Measurements from ENCODE around the gene FDXR. TPM values are rescaled to one million over a fixed set of nuclear protein-coding genes. Genes with fewer than 3 reads are reported as not detected.
A peak's percentile ranks its signal among the peaks of the same experiment; 100 is the strongest.

The FDXR gene
- total and polyA plus RNA-seq, 9 of the 15 experiments (the other 6 are each of a cell fraction or from before 2014, with no cell fraction given): 0.89 to 70.7 (median 30.9) TPM

GRCh38 chr17:74917430-74917829, 44.6 kb upstream of the FDXR start:
- Histone ChIP-seq H3K4me2 (ENCODE audit: insufficient read depth, low read length) (no peak overlapping the region), H2AFZ (ENCODE audit: low read depth, low read length) (no peak overlapping the region), H3K9me1 (ENCODE audit: control insufficient read depth, insufficient read depth, low read length) (no peaks in the 10 kb centered on the region), H3K9me3 (replicated peaks; ENCODE audit: control insufficient read depth, insufficient read depth, low read depth, low read length) (no peaks in the 10 kb centered on the region), H3K4me1 (replicated peaks in 1 of 2; ENCODE audit: control insufficient read depth in 2 of 2, insufficient read depth in 2 of 2, low read length in 2 of 2) (peaks cover 7 to 42% of the 10 kb centered on the region in 2 experiments; a peak in 4 of 5 replicates), H4K20me1 (replicated peaks; ENCODE audit: control insufficient read depth, insufficient read depth, low read length) (no peaks in the 10 kb centered on the region), H3K9ac (ENCODE audit: insufficient read depth in 1 of 2, low read depth in 2 of 2, low read length in 2 of 2) (peak overlapping the region in 1 of 2 experiments; percentile 60; a peak in 1 of 4 replicates), H3K79me2 (ENCODE audit: control insufficient read depth, insufficient read depth, low read length) (no peaks in the 10 kb centered on the region), H3K27ac (ENCODE audit: extremely low read depth, low read depth, low read length) (no peak overlapping the region), H3K4me3 (no peak overlapping the region), H3K36me3 (ENCODE audit: control insufficient read depth, insufficient read depth, low read length) (no peaks in the 10 kb centered on the region), H3K27me3 (ENCODE audit: control insufficient read depth in 2 of 2, insufficient read depth in 2 of 2, low read length in 2 of 2) (no peaks in the 10 kb centered on the region)
- no peak for ATAC-seq
- no TSS peak for BruUV-seq (replicated peaks)
- in situ Hi-C loops (cut with MboI) (no loop called here), intact Hi-C loops (cut with micrococcal nuclease) (no loop called here)
- ChIA-PET CTCF (ENCODE audit: low intra/inter-chr PET ratio) (no interaction called here), POLR2A (interaction anchor here (0.5 kb wide), 1 partner anchor 39 kb away, joined by 3 read pairs; no protein-coding TSS in a partner anchor)
- TF ChIP-seq HMGN3 (IDR thresholded peaks at IDR 0.05; ENCODE audit: borderline replicate concordance, extremely low read depth, insufficient read length, low read depth, low read length) (peak; percentile 28), EP300 (IDR thresholded peaks at IDR 0.05; ENCODE audit: low read length) (no peak), ZNF253 (CRISPR knock-in tag; conservative IDR thresholded peaks at IDR 0.05) (no peak)
- WGBS (ENCODE audit: insufficient coverage, low coverage, missing lambda C conversion rate): 33% methylated on average over 6 of the region's 10 CpGs
- FAIRE-seq: no peak
- DNase-seq (ENCODE audit: extremely low read depth in 1 of 4, low spot score in 3 of 4): no peak

GRCh38 chr17:74916851-74917199, 44.0 kb upstream of the FDXR start:
- FAIRE-seq: no peak
- Histone ChIP-seq H3K36me3 (ENCODE audit: control insufficient read depth, insufficient read depth, low read length) (no peaks in the 10 kb centered on the region), H3K9me3 (replicated peaks; ENCODE audit: control insufficient read depth, insufficient read depth, low read depth, low read length) (no peaks in the 10 kb centered on the region), H3K27ac (ENCODE audit: extremely low read depth, low read depth, low read length) (no peak overlapping the region), H3K9me1 (ENCODE audit: control insufficient read depth, insufficient read depth, low read length) (no peaks in the 10 kb centered on the region), H3K4me2 (ENCODE audit: insufficient read depth, low read length) (no peak overlapping the region), H3K9ac (ENCODE audit: insufficient read depth in 1 of 2, low read depth in 2 of 2, low read length in 2 of 2) (peak overlapping the region in 1 of 2 experiments; percentile 14; a peak in 1 of 4 replicates), H2AFZ (ENCODE audit: low read depth, low read length) (no peak overlapping the region), H3K79me2 (ENCODE audit: control insufficient read depth, insufficient read depth, low read length) (no peaks in the 10 kb centered on the region), H3K4me3 (no peak overlapping the region), H3K4me1 (replicated peaks in 1 of 2; ENCODE audit: control insufficient read depth in 2 of 2, insufficient read depth in 2 of 2, low read length in 2 of 2) (peaks cover 2 to 39% of the 10 kb centered on the region in 2 experiments; a peak in 2 of 5 replicates), H3K27me3 (ENCODE audit: control insufficient read depth in 2 of 2, insufficient read depth in 2 of 2, low read length in 2 of 2) (no peaks in the 10 kb centered on the region), H4K20me1 (replicated peaks; ENCODE audit: control insufficient read depth, insufficient read depth, low read length) (no peaks in the 10 kb centered on the region)
- CTCF ChIA-PET (ENCODE audit: low intra/inter-chr PET ratio): no interaction called here
- no peak for ATAC-seq
- POLR2A ChIA-PET: no interaction called here
- intact Hi-C loops (cut with micrococcal nuclease) (no loop called here), in situ Hi-C loops (cut with MboI) (no loop called here)
- 51% methylated on average over 11 of the region's 11 CpGs for WGBS (ENCODE audit: insufficient coverage, low coverage, missing lambda C conversion rate)
- no TSS peak for BruUV-seq (replicated peaks)
- no peak for DNase-seq (ENCODE audit: extremely low read depth in 1 of 4, low spot score in 3 of 4)
- TF ChIP-seq TSC22D4 (tag; IDR thresholded peaks at IDR 0.05) (no peak), RAD51 (IDR thresholded peaks at IDR 0.05; ENCODE audit: borderline replicate concordance, low read depth) (no peak), PHF20 (IDR thresholded peaks at IDR 0.05; ENCODE audit: partially characterized antibody) (peak; percentile 35), ZNF764 (CRISPR knock-in tag; IDR thresholded peaks at IDR 0.05; ENCODE audit: low read depth) (no peak), KLF10 (CRISPR knock-in tag; IDR thresholded peaks at IDR 0.05) (no peak), TAF15 (IDR thresholded peaks at IDR 0.05; ENCODE audit: low read depth, low read length) (no peak), MLX (CRISPR knock-in tag; conservative IDR thresholded peaks at IDR 0.05) (no peak), ZNF830 (CRISPR knock-in tag; IDR thresholded peaks at IDR 0.05) (no peak), LCOR (CRISPR knock-in tag; IDR thresholded peaks at IDR 0.05) (no peak), ZNF23 (CRISPR knock-in tag; IDR thresholded peaks at IDR 0.05) (no peak), IRF2 (CRISPR knock-in tag; IDR thresholded peaks at IDR 0.05) (no peak), NFYB (IDR thresholded peaks at IDR 0.05; ENCODE audit: extremely low read depth, insufficient read length) (no peak), KDM1A (IDR thresholded peaks at IDR 0.05) (peak in 1 of 2 experiments; percentile 95; a peak in 2 of 4 replicates), STAG1 (CRISPR knock-in tag; IDR thresholded peaks at IDR 0.05; ENCODE audit: borderline replicate concordance) (no peak), ZNF217 (CRISPR knock-in tag; IDR thresholded peaks at IDR 0.05) (no peak)
